Kidney (tissue), 14 donors: ENCODE results near the gene IL21. TPM values are rescaled to one million over a fixed set of nuclear protein-coding genes. Genes with fewer than 3 reads are reported as not detected.
"Not testable (repeated sequence)": the region's sequence is repeated elsewhere in the genome, so short reads cannot be mapped to it uniquely, and the experiment has no call there.

Experiments used
- DNase-seq, 5 donors: peaks; one replicate each; pipeline ENCODE4 v3.0.0-alpha.2; 2013 to 2020
- FAIRE-seq: peaks from 2 replicates; lab custom pipeline; 2012; peaks lifted over from hg19 to GRCh38; lab: Jason Lieb, UNC
- H3K27ac ChIP-seq, 2 donors: one replicate each; pipeline ENCODE4 v1.7.0; 2013; ENCODE audit warnings: low read depth in 2 of 2, low read length in 2 of 2, inconsistent platforms in 1 of 2
- H3K27me3 ChIP-seq: one replicate; pipeline ENCODE4 v1.7.1; 2013; ENCODE audit warnings: low read length, inconsistent platforms; ENCODE audit not compliant: control insufficient read depth, insufficient read depth
- H3K36me3 ChIP-seq, 3 donors: one replicate each; pipeline versions ENCODE4 v1.7.0 to v1.7.1; 2013; ENCODE audit warnings: low read length in 3 of 3, control low read depth in 1 of 3, inconsistent platforms in 1 of 3; ENCODE audit not compliant: insufficient read depth in 3 of 3, control insufficient read depth in 2 of 3
- H3K4me1 ChIP-seq, 3 donors: one replicate each; pipeline versions ENCODE4 v1.7.0 to v1.7.1; 2013; ENCODE audit warnings: low read length in 3 of 3, inconsistent platforms in 1 of 3, low read depth in 1 of 3; ENCODE audit not compliant: control insufficient read depth in 2 of 3, insufficient read depth in 2 of 3
- H3K4me3 ChIP-seq, 3 donors: one replicate each; pipeline versions ENCODE4 v1.7.0 to v1.8.1; 2013; ENCODE audit warnings: low read length in 3 of 3, control low read depth in 1 of 3, inconsistent platforms in 1 of 3
- H3K9ac ChIP-seq, 3 donors: one replicate each; pipeline versions ENCODE4 v1.7.0 to v1.7.1; 2013; ENCODE audit warnings: low read length in 3 of 3, control low read depth in 1 of 3, inconsistent platforms in 1 of 3
- H3K9me3 ChIP-seq, 3 donors: one replicate each; pipeline versions ENCODE4 v1.7.0 to v1.7.1; 2013; ENCODE audit warnings: low read length in 3 of 3, control low read depth in 1 of 3, inconsistent platforms in 1 of 3; ENCODE audit not compliant: control insufficient read depth in 2 of 3, insufficient read depth in 1 of 3
- intact Hi-C: fragments of 100-400 bp; cut with DNase I; formaldehyde crosslinking; loops from one replicate; pipeline ENCODE4 v1.11.1; 2022
- polyA plus RNA-seq: library from polyadenylated mRNA; stranded (reverse); fragments of 350-450 nt; fragmentation: Illumina TruSeq; extraction: RNeasy Lipid Tissue Mini Kit (QIAGEN cat#74804); gene quantifications from one replicate; pipeline ENCODE4 v1.2.3, GENCODE V29; 2014; ENCODE audit warnings: low read depth, low replicate concordance; ENCODE audit not compliant: insufficient read depth
- total RNA-seq: library from RNA; stranded (reverse); fragmentation: NEBNext Ultra II Directional; extraction: Animal tissue kit (Norgen Biotek cat#: 25700); gene quantifications from one replicate; pipeline ENCODE4 v1.2.1, GENCODE V29; 2021
- TF ChIP-seq, protein P1 (sequence below): IDR thresholded peaks from 3 replicates; pipeline ENCODE4 v1.5.1; 2012; ENCODE audit warnings: mild to moderate bottlenecking, moderate library complexity, borderline replicate concordance; ENCODE audit not compliant: insufficient read depth; ENCODE audit errors: extremely low read depth
- donor health status: control.
- donor health status: control.
- donor health status: control.
- donor health status: control.
- donor health status: control.
- donor health status: DM: yes; HTN: yes; CAD: no.
- donor health status: Normal renal cell carcinoma (clear cell type).

IL21 gene
- total and polyA plus RNA-seq, 2 donors from 2014 or later = not detected

DNA sequence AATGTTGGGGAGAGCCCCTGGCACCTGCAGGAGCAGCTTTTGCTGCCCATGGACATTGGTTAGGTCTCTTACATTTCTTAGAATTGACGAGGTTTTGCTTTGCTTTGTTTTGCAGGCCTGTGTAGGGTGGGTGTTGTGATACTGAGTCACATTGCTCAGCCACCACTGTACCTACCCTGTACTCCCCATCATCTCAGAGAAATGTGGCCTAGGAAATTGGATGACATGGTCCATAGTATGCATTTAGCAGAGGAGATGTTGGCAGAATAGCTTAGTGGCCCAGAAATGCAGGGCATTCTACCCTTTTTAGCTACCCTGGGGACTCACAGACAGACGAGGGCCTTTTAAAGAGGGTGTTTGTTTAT, 43.7 kb downstream of the IL21 start:
- H3K9ac ChIP-seq = no peak overlapping the region
- no peaks in the 10 kb centered on the region for H3K9me3 ChIP-seq
- FAIRE-seq (no peak), DNase-seq (no peak)
- intact Hi-C loops = no loop called here
- no peaks in the 10 kb centered on the region for H3K36me3 ChIP-seq
- no peak overlapping the region for H3K27ac ChIP-seq
- H3K27me3 ChIP-seq = no peaks in the 10 kb centered on the region
- TF ChIP-seq, protein P1, sequence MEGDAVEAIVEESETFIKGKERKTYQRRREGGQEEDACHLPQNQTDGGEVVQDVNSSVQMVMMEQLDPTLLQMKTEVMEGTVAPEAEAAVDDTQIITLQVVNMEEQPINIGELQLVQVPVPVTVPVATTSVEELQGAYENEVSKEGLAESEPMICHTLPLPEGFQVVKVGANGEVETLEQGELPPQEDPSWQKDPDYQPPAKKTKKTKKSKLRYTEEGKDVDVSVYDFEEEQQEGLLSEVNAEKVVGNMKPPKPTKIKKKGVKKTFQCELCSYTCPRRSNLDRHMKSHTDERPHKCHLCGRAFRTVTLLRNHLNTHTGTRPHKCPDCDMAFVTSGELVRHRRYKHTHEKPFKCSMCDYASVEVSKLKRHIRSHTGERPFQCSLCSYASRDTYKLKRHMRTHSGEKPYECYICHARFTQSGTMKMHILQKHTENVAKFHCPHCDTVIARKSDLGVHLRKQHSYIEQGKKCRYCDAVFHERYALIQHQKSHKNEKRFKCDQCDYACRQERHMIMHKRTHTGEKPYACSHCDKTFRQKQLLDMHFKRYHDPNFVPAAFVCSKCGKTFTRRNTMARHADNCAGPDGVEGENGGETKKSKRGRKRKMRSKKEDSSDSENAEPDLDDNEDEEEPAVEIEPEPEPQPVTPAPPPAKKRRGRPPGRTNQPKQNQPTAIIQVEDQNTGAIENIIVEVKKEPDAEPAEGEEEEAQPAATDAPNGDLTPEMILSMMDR = no peak
- H3K4me3 ChIP-seq = no peak overlapping the region
- H3K4me1 ChIP-seq = no peaks in the 10 kb centered on the region

DNA sequence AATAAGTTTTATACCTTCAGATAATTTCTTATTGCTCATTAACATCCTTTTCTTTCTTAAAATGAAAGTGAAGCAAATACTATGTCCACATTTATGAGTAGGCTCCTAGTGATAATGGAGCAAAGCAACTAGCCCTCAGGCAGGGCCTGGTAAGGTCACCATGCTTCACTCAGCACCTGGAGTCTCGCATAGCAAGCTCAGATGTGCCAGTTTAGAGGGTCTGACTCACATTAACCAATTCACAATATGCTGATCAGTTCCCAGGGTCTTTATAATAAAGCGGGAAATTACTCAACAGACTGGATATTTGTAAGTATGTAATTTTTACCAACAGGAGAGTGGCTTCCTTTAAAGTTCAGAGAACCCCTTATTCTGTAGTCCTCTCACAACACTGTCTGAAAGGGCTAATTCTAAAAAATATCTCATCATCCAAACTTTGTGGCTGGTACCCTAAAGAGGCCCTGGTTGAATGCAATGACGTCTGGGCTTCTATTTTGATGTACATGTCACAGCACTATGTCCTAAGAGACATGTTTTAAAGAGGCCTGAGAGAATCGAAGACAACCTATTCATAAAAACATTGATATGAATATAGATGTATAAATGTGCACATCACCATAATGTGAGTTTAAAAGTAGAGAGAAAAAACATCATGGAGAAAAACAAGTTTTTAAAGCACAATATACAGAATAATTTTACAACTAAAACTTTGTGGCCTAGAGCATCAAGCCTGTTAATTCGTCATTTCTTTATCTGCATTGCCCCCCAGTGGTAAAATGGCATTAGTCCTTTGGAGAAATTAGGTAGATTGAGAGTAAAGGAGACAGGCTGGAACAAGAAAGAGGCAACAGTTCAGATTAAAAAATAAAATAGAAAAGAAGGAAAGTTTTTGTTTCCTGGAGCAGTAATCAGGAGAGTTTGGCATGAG, 44.3 kb downstream of the IL21 start:
- Histone ChIP-seq H3K36me3 (no peaks in the 10 kb centered on the region), H3K9me3 (no peaks in the 10 kb centered on the region), H3K4me1 (no peaks in the 10 kb centered on the region), H3K27ac (no peak overlapping the region), H3K9ac (no peak overlapping the region), H3K4me3 (no peak overlapping the region), H3K27me3 (no peaks in the 10 kb centered on the region)
- FAIRE-seq (peak; percentile 76), DNase-seq (peak in 2 of 5 donors; percentile 59 to 72)
- intact Hi-C loops = no loop called here
- TF ChIP-seq, protein P1 = peak; percentile 45

DNA sequence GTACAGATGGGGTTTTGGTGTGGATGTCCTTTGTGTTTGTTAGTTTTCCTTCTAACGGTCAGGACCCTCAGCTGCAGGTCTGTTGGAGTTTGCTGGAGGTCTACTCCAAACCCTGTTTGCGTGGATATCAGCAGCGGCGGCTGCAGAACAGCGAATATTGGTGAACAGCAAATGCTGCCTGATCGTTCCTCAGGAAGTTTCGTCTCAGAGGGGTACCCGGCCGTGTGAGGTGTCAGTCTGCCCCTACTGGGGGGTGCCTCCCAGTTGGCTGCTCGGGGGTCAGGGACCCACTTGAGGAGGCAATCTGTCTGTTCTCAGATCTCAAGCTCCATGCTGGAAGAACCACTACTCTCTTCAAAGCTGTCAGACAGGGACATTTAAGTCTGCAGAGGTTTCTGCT, 46.5 kb downstream of the IL21 start:
- H3K4me1 ChIP-seq, H3K27ac ChIP-seq, intact Hi-C loops, FAIRE-seq, H3K9me3 ChIP-seq, H3K9ac ChIP-seq, DNase-seq, H3K36me3 ChIP-seq, H3K27me3 ChIP-seq, H3K4me3 ChIP-seq: not testable (repeated sequence)

DNA sequence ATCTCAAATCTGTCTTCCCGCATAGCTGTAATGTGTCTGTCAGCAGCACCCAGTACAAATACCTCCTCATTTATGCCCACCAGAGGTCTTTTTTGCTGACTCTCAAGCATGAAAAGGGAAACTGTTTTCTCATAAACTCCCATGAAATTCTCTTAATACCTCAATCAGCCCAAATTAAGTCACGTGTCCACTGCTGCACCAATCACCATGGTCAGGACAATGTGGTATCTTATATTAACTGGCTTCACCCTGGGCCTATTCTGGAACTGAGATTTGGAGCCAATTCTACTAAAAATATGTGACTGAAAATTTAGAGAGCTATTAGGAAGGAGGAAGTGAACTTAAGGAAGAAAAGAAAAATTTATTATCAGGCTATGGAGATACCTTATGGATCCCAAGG, 58.4 kb downstream of the IL21 start:
- H3K27me3 ChIP-seq = no peaks in the 10 kb centered on the region
- H3K36me3 ChIP-seq = no peaks in the 10 kb centered on the region
- TF ChIP-seq, protein P1 = no peak
- H3K9ac ChIP-seq = no peak overlapping the region
- H3K27ac ChIP-seq = no peak overlapping the region
- intact Hi-C loops = no loop called here
- no peak overlapping the region for H3K4me3 ChIP-seq
- no peak for DNase-seq
- H3K4me1 ChIP-seq = no peaks in the 10 kb centered on the region
- FAIRE-seq = no peak
- H3K9me3 ChIP-seq = peaks cover 0 to 4% (median 0%) of the 10 kb centered on the region in 3 donors
